GM23248 (cell line): ENCODE results near the gene FAM50B. TPM values are rescaled to one million over a fixed set of nuclear protein-coding genes. Genes with fewer than 3 reads are reported as not detected.

Experiments
- DNase-seq: peaks from one replicate; pipeline ENCODE4 v3.0.0-alpha.2; 2015
- H2AFZ ChIP-seq: fragments of 200-600 bp; sonication (generic); 2 replicates; pipeline ENCODE4 v1.6.1; 2016; ENCODE audit warnings: antibody characterized with exemption
- H3F3A ChIP-seq: fragments of 200-600 bp; sonication (generic); 2 replicates; pipeline ENCODE4 v1.6.1; 2016; ENCODE audit warnings: mild to moderate bottlenecking, antibody characterized with exemption, mixed run types; ENCODE audit not compliant: insufficient read depth
- H3K27ac ChIP-seq: fragments of 200-600 bp; sonication (generic); 2 replicates; pipeline ENCODE4 v1.5.1; 2016; ENCODE audit warnings: mild to moderate bottlenecking
- H3K27me3 ChIP-seq: fragments of 200-600 bp; sonication (generic); replicated peaks from 2 replicates; pipeline ENCODE4 v1.6.1; 2016; ENCODE audit warnings: mild to moderate bottlenecking; ENCODE audit not compliant: insufficient read depth
- H3K36me3 ChIP-seq: fragments of 200-600 bp; sonication (generic); 2 replicates; pipeline ENCODE4 v1.6.1; 2016; ENCODE audit warnings: low read depth, mild to moderate bottlenecking
- H3K4me1 ChIP-seq: fragments of 200-600 bp; sonication (generic); 2 replicates; pipeline ENCODE4 v1.6.1; 2016; ENCODE audit warnings: mild to moderate bottlenecking; ENCODE audit not compliant: insufficient read depth
- H3K4me2 ChIP-seq: fragments of 200-600 bp; sonication (generic); one replicate; pipeline ENCODE4 v1.6.1; 2016; ENCODE audit warnings: mild to moderate bottlenecking; ENCODE audit not compliant: unreplicated experiment
- H3K4me3 ChIP-seq: fragments of 200-600 bp; sonication (generic); 2 replicates; pipeline ENCODE4 v1.5.1; 2016; ENCODE audit warnings: mild to moderate bottlenecking
- H3K79me2 ChIP-seq: fragments of 200-600 bp; sonication (generic); 2 replicates; pipeline ENCODE4 v1.6.1; 2016; ENCODE audit warnings: mild to moderate bottlenecking; ENCODE audit not compliant: insufficient read depth
- H3K9ac ChIP-seq: fragments of 200-600 bp; sonication (generic); 2 replicates; pipeline ENCODE4 v1.6.1; 2016; ENCODE audit warnings: mild to moderate bottlenecking
- H3K9me2 ChIP-seq: fragments of 200-600 bp; sonication (generic); 2 replicates; pipeline ENCODE4 v1.6.1; 2016; ENCODE audit warnings: mixed run types, mild to moderate bottlenecking, moderate library complexity; ENCODE audit not compliant: insufficient read depth
- H3K9me3 ChIP-seq: fragments of 200-600 bp; sonication (generic); one replicate; pipeline ENCODE4 v1.6.1; 2017; ENCODE audit warnings: low read depth
- H4K20me1 ChIP-seq: fragments of 200-600 bp; sonication (generic); 2 replicates; pipeline ENCODE4 v1.6.0; 2016; ENCODE audit not compliant: insufficient read depth
- EZH2 ChIP-seq: fragments of 200-600 bp; sonication (generic); IDR thresholded peaks from 2 replicates; pipeline ENCODE4 v1.6.1; 2018; ENCODE audit warnings: antibody characterized with exemption, mild to moderate bottlenecking; ENCODE audit not compliant: insufficient read depth, poor library complexity, severe bottlenecking
- EZH2phosphoT487 ChIP-seq: fragments of 200-600 bp; sonication (generic); IDR thresholded peaks from 2 replicates; pipeline ENCODE4 v1.6.1; 2018; ENCODE audit warnings: antibody characterized with exemption, moderate library complexity, mild to moderate bottlenecking, low read depth; ENCODE audit not compliant: insufficient read depth
- WGBS, 2 experiments: methylation state at CpG; one replicate each; pipeline ENCODE4 v1.1.6; 2015 to 2017; ENCODE audit warnings: low lambda C conversion rate in 2 of 2, low coverage in 1 of 2; ENCODE audit errors: missing lambda C conversion rate in 2 of 2; 5-methylcytosine and 5-hydroxymethylcytosine counted together
- in situ Hi-C: fragments of 300-500 bp; cut with MboI; formaldehyde crosslinking; loops from 2 replicates; pipeline ENCODE4 v1.15.0; 2020
- polyA plus RNA-seq: library from polyadenylated mRNA; unstranded; fragments of >200 nt; fragmentation: Nextera tagmentation; extraction: Ambion mirVana; gene quantifications from 2 replicates; pipeline ENCODE4 v1.2.1, GENCODE V29; 2016
- total RNA-seq: library from RNA; depleted of rRNA; stranded (reverse); fragments of >200 nt; shearing (Covaris generic); gene quantifications from 2 replicates; pipeline ENCODE4 v1.2.3, GENCODE V29; 2014

Gene FAM50B
- total and polyA plus RNA-seq, 2 experiments from 2014 or later = 7.6 to 12.1 TPM

DNA sequence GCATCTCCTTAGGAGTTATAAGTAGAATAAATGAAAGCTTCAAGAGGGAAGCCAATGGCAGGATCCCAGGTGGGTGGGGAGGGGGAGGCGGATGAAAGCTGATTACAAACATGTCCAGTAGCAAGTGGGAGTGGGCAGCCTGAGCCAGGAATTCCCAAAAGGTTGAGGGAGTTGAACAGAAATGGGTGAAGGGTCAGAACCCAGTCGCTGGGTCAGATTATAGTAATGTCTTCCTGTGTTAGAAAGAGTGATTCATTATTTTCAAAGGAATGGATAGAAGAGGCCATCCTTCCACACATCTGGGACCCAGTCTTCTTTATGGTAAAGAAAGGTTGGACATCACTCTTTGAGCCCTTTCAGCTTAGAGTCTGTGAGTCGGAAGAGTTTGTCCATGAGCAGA is 41.0 kb upstream of the FAM50B start:
- Histone ChIP-seq H2AFZ (no peak overlapping the region), H3K9me3 (no peaks in the 10 kb centered on the region), H3K4me1 (peaks cover 60% of the 10 kb centered on the region), H3K4me3 (peak overlapping the region; percentile 11; the same call in 1 of the 2 replicates), H3K9me2 (no peaks in the 10 kb centered on the region), H3K27ac (peak overlapping the region; percentile 94), H3K36me3 (no peaks in the 10 kb centered on the region), H3K4me2 (peak overlapping the region; percentile 58), H3K27me3 (no peaks in the 10 kb centered on the region), H3K9ac (peak overlapping the region; percentile 63), H4K20me1 (no peaks in the 10 kb centered on the region), H3K79me2 (no peaks in the 10 kb centered on the region), H3F3A (peaks cover 50% of the 10 kb centered on the region)
- peak; percentile 60 for DNase-seq
- TF ChIP-seq EZH2phosphoT487 (no peak), EZH2 (no peak)
- in situ Hi-C loops = no loop called here
- 11 to 23% methylated on average over 3 of the region's 3 CpGs for WGBS, 2 experiments

DNA sequence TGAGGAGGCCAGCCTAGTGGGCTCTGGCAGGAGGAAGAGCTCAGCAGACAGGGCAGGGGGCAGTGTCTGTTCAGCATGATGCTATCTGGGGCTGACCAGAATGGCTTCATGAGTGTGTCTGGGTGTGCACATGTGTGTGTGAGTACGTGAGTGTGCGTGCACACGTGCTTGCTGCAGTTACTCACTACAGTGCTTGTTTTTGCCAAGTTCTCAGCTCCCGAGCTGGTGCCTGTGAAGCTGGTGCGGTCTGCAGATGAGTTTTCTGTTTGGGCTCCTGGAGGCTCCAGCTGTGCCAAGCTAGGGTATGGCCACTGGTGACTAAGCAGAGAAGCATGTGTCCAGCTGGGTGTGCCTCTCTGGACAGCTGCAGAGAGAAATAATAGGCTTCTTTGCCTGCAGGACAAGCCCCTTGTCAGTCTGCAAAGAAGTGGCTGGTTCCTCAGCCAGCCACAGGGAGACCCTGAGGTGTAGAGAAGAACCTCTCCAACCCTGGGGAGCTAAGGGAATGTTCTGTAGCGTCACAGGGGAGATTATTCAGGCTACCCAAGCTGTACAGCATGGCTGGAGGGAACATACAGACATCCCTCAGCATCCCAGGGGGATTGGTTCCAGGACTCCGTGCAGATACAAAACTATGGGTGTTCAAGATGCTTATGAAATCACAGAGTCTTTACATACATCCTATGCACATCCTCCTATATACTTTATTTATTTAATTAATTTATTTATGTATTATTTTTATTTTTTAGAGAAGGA is 40.2 kb upstream of the FAM50B start:
- Histone ChIP-seq H3K9me3 (no peaks in the 10 kb centered on the region), H3F3A (peaks cover 45% of the 10 kb centered on the region), H3K79me2 (no peaks in the 10 kb centered on the region), H3K9ac (peak overlapping the region; percentile 63), H3K9me2 (no peaks in the 10 kb centered on the region), H2AFZ (no peak overlapping the region), H3K4me1 (peaks cover 62% of the 10 kb centered on the region), H3K27me3 (no peaks in the 10 kb centered on the region), H3K36me3 (no peaks in the 10 kb centered on the region), H3K27ac (peak overlapping the region; percentile 94), H3K4me3 (peak overlapping the region; percentile 11; the same call in 1 of the 2 replicates), H4K20me1 (no peaks in the 10 kb centered on the region), H3K4me2 (peak overlapping the region; percentile 58)
- TF ChIP-seq EZH2 = no peak
- no peak for TF ChIP-seq EZH2phosphoT487
- DNase-seq = peak; percentile 97
- 0 to 2% methylated on average over 7 of the region's 7 CpGs for WGBS, 2 experiments
- in situ Hi-C loops = no loop called here

- peak overlapping the region; percentile 94 for H3K27ac ChIP-seq
- no peaks in the 10 kb centered on the region for H3K9me2 ChIP-seq
- WGBS, 2 experiments = 100% methylated on average over 1 of the region's 1 CpG
- no peaks in the 10 kb centered on the region for H3K27me3 ChIP-seq
- peaks cover 56% of the 10 kb centered on the region for H3K4me1 ChIP-seq
- no peak overlapping the region for H3K9ac ChIP-seq
- in situ Hi-C loops = no loop called here
- peaks cover 41% of the 10 kb centered on the region for H3F3A ChIP-seq
- H2AFZ ChIP-seq = no peak overlapping the region
- no peaks in the 10 kb centered on the region for H3K9me3 ChIP-seq
- H3K36me3 ChIP-seq = no peaks in the 10 kb centered on the region
- H3K4me3 ChIP-seq = no peak overlapping the region
- no peaks in the 10 kb centered on the region for H3K79me2 ChIP-seq
- no peaks in the 10 kb centered on the region for H4K20me1 ChIP-seq
- no peak for TF ChIP-seq EZH2phosphoT487
- no peak for TF ChIP-seq EZH2
- DNase-seq = peak; percentile 27
- peak overlapping the region; percentile 58 for H3K4me2 ChIP-seq
Observed at GRCh38 chr6:3809515-3809891, 39.7 kb upstream of the FAM50B start.

DNA sequence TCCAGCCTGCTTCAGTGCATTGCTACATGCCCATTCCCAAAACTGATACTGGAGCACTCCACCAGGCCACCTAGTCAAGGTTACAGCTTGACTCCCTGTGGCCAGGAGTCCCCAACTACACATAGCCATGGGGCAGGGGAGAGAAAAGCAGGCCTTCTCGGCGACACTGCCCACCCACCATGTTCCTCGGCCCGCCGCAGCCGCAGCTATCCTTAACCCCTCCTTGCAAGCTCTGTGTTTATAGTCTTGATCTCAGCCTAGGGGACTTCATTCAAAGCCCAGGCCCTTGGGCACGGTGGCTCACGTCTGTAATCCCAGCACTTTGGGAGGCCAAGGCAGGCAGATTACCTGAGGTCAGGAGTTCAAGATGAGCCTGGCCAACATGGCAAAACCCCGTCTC is 39.2 kb upstream of the FAM50B start:
- H3K4me1 ChIP-seq = peaks cover 52% of the 10 kb centered on the region
- H2AFZ ChIP-seq = no peak overlapping the region
- H3K79me2 ChIP-seq = no peaks in the 10 kb centered on the region
- H3K36me3 ChIP-seq = no peaks in the 10 kb centered on the region
- H3K27me3 ChIP-seq = no peaks in the 10 kb centered on the region
- peaks cover 36% of the 10 kb centered on the region for H3F3A ChIP-seq
- 95 to 97% methylated on average over 8 to 9 of the region's 9 CpGs for WGBS, 2 experiments
- H3K27ac ChIP-seq = no peak overlapping the region
- H3K4me3 ChIP-seq = no peak overlapping the region
- no peaks in the 10 kb centered on the region for H3K9me2 ChIP-seq
- no peaks in the 10 kb centered on the region for H3K9me3 ChIP-seq
- no peak overlapping the region for H3K4me2 ChIP-seq
- DNase-seq = no peak
- no peak for TF ChIP-seq EZH2phosphoT487
- no peak for TF ChIP-seq EZH2
- no peak overlapping the region for H3K9ac ChIP-seq
- H4K20me1 ChIP-seq = no peaks in the 10 kb centered on the region
- in situ Hi-C loops = no loop called here
